DMS53 treated with DMSO at 0.1 percent for 48 hours (cell line): Measurements from ENCODE around the gene ENTR1.
"Not testable (repeated sequence)": the region's sequence is repeated elsewhere in the genome, so short reads cannot be mapped to it uniquely, and the experiment has no call there.

Experiments used
- DNase-seq: peaks from one replicate; lab custom pipeline; 2025; ENCODE audit not compliant: unreplicated experiment; lab: John Stamatoyannopoulos, UW

The ENTR1 gene

GRCh38 chr9:136438548-136439480, 28.4 kb upstream of the ENTR1 start:
- DNase-seq: no peak

DNA sequence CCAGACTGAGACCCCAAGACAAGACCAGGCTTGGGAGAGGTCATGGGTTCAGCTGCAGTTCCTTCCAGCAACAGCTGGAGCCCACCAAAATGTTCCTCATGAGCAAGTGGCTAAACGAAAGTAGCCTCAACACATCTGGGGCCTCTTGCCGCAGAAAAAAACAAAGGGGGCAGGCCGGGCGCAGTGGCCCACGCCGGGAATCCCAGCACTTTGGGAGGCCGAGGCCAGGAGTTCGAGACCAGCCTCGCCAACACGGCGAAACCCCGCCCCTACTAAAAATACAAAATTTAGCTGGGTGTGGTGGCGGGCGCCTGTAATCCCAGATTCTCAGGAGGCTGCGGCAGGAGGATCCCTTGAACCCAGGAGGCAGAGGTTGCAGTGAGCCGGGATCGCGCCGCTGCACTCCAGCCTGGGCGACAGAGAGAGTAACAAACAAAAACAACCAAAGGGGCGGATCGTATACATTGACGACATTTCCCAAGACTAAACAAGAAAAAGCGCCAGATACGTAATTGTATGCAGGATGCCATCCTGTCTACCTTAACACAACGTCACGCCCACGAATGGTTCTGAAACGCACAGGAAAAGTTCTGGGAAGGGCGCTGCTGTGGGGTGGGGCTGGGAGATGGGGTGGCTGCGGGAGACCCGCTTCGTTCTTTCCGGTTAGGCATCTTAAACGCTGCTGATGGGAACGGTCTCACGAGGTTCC, 27.6 kb upstream of the ENTR1 start:
- DNase-seq: no peak

DNA sequence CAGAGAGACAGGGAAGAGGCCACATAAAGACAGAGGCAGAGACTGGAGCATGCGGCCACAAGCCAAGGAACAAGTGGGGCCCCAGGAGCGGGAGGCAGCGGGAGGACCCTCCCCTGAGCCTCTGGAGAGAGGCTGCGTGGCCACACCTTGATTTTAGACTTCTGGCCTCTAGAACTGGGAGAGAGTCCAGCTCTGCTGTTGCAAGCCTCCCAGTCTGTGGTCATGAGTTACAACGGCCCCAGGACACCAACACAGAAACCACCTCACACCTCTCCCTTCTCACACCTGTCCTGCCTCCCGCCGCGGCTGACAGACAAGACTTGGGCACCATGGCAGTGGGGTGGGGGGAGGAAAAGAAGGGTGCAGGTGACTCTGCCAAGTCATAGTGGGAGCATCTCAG, 27.0 kb upstream of the ENTR1 start:
- no peak for DNase-seq

DNA sequence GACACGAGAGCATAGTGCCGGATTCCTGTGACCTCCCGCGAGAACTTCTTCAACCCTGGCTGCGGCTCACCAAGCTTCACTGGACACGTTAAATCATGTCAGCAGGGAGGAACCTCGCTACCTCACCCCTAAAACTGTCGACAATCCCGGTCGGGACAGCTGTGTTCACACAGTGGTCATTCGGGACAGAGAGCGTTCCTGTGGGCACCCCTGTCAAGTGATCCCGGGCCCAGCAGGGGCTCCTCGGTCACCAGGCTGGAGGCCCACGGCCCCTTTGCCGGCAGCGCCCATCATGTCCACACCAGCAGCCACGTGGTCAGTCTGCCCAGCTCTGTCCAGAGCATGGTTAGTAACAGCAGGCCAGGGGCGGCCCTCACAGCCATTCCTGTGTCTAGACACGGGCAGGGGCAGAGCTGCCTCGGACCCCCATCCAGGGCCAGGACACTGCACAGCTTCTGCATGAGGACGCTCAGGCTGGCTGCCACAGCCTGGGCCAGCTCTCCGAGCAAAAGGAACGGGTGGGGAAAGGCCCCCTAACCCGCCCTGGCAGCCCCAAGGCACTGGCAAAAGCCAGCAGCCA, 25.7 kb upstream of the ENTR1 start:
- DNase-seq: no peak

DNA sequence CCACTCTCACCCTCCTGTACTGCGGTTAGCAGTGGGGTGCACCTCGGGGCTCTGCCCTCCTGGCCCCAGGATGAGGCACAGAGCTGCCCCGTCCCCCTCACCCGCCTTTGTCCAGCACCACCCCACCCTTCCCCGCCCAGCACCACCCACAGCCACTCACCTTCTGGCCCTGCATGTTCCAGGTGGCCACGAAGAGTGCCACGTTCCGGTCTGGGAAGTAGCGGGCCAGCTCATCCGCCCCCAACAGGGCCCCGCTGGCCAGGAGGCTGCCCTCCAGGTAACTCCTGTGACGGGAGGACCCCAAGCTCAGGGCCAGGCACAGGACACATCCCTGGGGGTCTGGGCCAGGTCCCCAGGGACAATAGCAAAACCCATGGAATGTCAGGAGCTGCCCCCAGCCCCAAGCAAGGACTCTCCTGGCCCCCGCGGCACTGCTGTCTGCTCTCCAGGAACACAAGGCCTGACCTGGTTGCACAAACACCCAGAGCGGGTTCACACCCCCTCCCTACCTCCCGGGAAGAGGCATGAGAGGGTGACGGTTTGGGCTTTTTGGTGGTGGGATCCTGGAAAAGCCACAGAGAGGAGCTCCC, 24.3 kb upstream of the ENTR1 start:
- no peak for DNase-seq

DNA sequence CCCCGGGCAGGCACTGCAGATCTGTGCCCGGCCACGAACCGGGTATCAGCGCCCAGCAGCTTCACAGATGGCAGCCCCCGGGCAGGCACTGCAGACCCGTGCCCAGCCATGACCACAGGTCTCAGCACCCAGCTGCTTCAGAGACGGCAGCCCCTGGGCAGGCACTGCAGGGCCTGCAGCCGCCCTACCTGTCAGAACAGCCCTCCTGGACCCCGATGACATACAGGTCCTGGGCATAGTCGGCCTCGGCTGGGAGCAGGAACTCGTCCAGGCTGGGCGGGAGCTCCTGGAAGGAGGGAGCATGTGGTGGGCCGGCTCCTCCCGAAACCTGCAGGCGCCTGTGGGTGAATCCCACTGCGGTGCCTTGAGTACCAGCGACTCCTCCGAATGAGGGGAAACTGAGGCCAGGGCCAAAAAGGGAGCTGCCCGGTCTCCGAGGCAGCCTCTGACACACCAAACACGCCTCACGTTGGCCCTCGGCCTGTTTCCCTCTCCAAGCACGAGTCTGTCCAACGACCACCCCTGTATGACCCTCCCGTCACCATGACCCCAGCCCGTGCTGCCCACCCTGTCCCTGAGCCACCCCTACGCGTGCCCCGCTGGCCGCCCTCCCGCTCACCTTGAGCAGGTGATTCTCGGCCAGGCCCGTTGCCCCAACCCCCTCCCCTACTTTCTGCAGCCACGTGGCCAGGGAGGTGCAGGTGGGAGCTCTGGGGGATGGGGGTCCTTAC, 23.6 kb upstream of the ENTR1 start:
- no peak for DNase-seq

GRCh38 chr9:136433043-136433715, 22.8 kb upstream of the ENTR1 start:
- no peak for DNase-seq

DNA sequence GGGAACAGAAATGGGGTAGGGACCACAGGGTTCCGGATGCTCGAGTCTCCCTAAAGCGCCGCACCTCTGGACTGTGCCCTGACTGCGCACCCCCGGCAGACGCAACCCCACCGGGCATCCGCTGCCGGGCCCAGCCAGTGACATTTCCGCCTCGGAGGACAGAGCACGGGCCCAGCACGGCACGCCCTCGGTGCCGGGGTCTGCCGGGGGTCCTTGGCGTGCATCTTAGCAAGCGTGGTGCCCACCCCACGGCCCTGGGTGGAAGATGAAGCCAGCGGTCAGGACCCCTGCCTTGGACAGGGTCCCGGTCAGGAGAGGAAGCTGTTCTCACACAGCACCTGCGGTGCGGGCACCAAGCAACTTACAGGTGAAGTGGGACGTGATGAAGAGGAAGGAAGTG, 22.2 kb upstream of the ENTR1 start:
- DNase-seq: no peak

GRCh38 chr9:136431782-136432350, 21.5 kb upstream of the ENTR1 start:
- no peak for DNase-seq

- DNase-seq: no peak
These were observed 20.3 kb upstream of the ENTR1 start for GRCh38 chr9:136430588-136431234.

DNA sequence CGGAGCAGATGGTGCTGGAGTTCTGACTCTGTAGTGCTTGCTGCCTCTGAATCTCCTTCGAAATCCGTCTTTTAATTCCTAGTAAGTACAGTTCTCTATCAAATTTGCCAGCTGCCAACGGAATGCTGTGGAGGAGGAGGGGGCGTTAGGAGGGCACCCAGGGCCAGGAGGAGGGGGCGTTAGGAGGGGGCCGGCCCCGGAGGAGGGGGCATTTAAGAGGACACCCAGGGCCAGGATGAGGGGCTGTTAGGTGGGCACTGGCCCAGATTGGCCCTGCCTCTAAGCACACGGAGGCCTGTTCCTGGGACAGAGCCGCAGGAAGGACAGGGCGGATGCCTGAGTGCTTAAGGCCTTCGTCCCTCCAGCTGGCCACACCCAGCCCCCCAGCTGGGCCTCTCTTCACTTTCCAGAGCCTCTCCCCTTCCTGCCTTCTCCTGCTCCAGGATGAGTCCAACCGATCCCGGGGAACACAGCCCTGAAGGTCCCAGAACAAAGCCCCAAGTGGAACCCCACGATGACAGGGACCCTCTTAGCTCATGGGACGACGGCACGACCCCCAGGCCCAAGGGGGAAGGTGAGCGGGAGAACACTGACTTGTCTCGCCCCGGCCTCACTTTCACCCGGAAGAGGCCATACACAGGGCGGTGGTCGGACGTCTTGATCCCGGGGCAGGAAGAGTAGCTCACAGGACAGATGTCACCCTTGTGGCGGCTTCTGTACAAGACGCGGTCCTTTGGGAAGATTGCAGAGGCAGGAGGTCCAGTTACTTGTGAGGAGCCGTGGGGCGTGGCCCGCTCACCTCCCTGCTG, 19.5 kb upstream of the ENTR1 start:
- DNase-seq: no peak

DNA sequence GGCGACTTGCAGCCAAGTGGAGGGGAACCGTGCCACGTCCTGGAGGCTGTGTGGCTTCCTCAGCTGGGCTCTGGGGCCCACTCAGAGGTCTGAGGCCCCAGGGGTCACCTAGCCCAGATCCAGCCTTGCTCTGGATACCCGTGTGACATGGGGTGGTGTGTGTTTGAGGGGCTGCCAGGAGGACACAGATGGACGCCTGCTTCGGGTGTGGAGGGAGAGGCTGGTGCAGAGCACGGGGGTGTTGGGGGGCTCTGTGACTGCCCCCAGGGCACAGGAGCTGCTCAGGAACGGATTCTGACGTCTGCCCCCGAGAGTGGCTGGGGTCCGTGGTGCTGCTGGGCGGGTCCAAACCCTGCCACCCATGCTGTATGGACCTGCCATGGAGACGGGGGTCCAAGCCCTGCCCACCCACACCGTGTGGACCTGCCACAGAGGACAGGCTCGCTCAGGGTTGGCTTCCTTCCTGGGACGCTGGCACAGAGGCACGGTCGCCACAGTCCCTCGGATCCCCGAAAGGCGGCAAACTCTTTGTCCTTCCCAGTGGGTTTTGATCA, 18.7 kb upstream of the ENTR1 start:
- no peak for DNase-seq

DNA sequence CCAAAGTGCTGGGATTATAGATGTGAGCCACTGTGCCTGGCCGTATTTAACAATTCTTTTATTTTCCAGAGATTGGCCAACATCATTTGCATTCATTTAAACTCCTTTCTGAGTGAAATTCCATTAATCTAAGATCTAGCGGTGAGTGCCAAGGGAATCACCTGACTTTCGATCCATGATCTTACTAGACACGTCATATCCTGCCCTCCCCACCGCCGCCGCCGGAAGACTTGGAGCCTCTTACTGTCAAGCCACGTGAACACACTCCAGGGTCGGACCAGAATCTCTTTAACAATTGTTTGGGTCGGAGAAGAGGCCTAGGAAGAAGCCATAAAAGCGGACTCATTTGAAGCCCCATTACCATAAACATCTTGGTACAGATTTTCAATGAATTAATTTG, 16.4 kb upstream of the ENTR1 start:
- no peak for DNase-seq

- not testable (repeated sequence) for DNase-seq
These were observed 15.0 kb upstream of the ENTR1 start for GRCh38 chr9:136425367-136425766.

- DNase-seq: no peak
These were observed 14.4 kb upstream of the ENTR1 start for GRCh38 chr9:136424750-136425362.

GRCh38 chr9:136423432-136424146, 13.2 kb upstream of the ENTR1 start:
- no peak for DNase-seq

- no peak for DNase-seq
These were observed 12.5 kb upstream of the ENTR1 start for GRCh38 chr9:136422876-136423275.
